HCT116 (cell line): Measurements from ENCODE around the gene NUBPL. TPM values are rescaled to one million over a fixed set of nuclear protein-coding genes. Genes with fewer than 3 reads are reported as not detected.

Experiments
- ATAC-seq: fragments of 200-7000 bp; cut with Tn5 transposase; 2 replicates; pipeline ENCODE4 v1.9.1; 2020; ENCODE audit warnings: mild to moderate bottlenecking, moderate library complexity
- BruUV-seq: library from RNA; stranded (reverse); fragments of 400-500 nt; replicated peaks from 2 replicates; lab custom pipeline; 2021; lab: Mats Ljungman, UMichigan
- CTCF ChIA-PET: fragments of 300-600 bp; sonication (Branson Sonifier 250); formaldehyde crosslinking; loops from one replicate; lab custom pipeline; 2021; ENCODE audit warnings: antibody characterized with exemption; lab: Charles Lee
- POLR2A ChIA-PET: fragments of 300-600, 350-600 bp; sonication (Branson Sonifier 250); formaldehyde crosslinking; loops from one replicate; lab custom pipeline; 2021; ENCODE audit warnings: antibody characterized with exemption; lab: Charles Lee
- RAD21 ChIA-PET, 2 experiments: fragments of 300-600 bp; sonication (Branson Sonifier 250); formaldehyde crosslinking; loops; one replicate each; lab custom pipeline; 2023; ENCODE audit warnings: low total read pairs in 2 of 2; ENCODE audit not compliant: uncharacterized antibody in 2 of 2, unreplicated experiment in 2 of 2, low non-redundant PET in 1 of 2; lab: Charles Lee
- DNase-seq: peaks from one replicate; pipeline ENCODE4 v3.0.0-alpha.2; 2010; ENCODE audit warnings: low read depth, low spot score
- H2AFZ ChIP-seq: fragments of 200-600 bp; shearing (Covaris generic), sonication (generic); 2 replicates; pipeline ENCODE4 v1.6.1; 2017; ENCODE audit warnings: low read depth, mixed run types, mixed read lengths, antibody characterized with exemption, low read length; ENCODE audit not compliant: poor library complexity, severe bottlenecking
- H3K27ac ChIP-seq: 2 replicates; pipeline ENCODE4 v1.5.1; 2012; ENCODE audit warnings: low read depth, low read length
- H3K27me3 ChIP-seq: fragments of 200-600 bp; sonication (generic); 2 replicates; pipeline ENCODE4 v1.6.1; 2016; ENCODE audit warnings: mixed run types, low read length, mixed read lengths; ENCODE audit not compliant: insufficient read depth
- H3K36me3 ChIP-seq, 2 experiments: fragments of 200-500 bp in 1 of 2; fragments of 200-600 bp in 1 of 2; sonication (Bioruptor generic) in 1 of 2; sonication (generic) in 1 of 2; 2 replicates each; pipeline versions ENCODE4 v1.5.1 to v1.6.1; 2014 to 2016; ENCODE audit warnings: low read length in 2 of 2, inconsistent platforms in 1 of 2, mixed read lengths in 1 of 2, mixed run types in 1 of 2; ENCODE audit not compliant: insufficient read depth in 2 of 2, control insufficient read depth in 1 of 2
- H3K4me1 ChIP-seq, 2 experiments: fragments of 200-600 bp in 1 of 2; sonication (generic) in 1 of 2; 2 replicates each; pipeline versions ENCODE4 v1.5.1 to v1.6.1; 2012 to 2017; ENCODE audit warnings: low read length in 2 of 2, inconsistent platforms in 1 of 2, mild to moderate bottlenecking in 1 of 2, mixed read lengths in 1 of 2, mixed run types in 1 of 2, moderate library complexity in 1 of 2; ENCODE audit not compliant: insufficient read depth in 2 of 2, control insufficient read depth in 1 of 2
- H3K4me2 ChIP-seq: fragments of 200-600 bp; sonication (generic); 2 replicates; pipeline ENCODE4 v1.6.1; 2017; ENCODE audit warnings: mixed run types, low read length, mixed read lengths
- H3K4me3 ChIP-seq, 2 experiments: fragments of 200-600 bp in 1 of 2; sonication (generic) in 1 of 2; replicated peaks in 1 of 2; 2 replicates each; pipeline ENCODE4 v1.5.1; 2011 to 2016; ENCODE audit warnings: low read length in 2 of 2, control low read depth in 1 of 2, low read depth in 1 of 2, mild to moderate bottlenecking in 1 of 2, mixed read lengths in 1 of 2, mixed run types in 1 of 2
- H3K79me2 ChIP-seq: fragments of 200-600 bp; sonication (generic); 2 replicates; pipeline ENCODE4 v1.6.1; 2017; ENCODE audit warnings: mild to moderate bottlenecking, mixed run types, low read length, moderate library complexity, mixed read lengths; ENCODE audit not compliant: insufficient read depth
- H3K9ac ChIP-seq: fragments of 200-600 bp; sonication (generic); 2 replicates; pipeline ENCODE4 v1.6.1; 2016; ENCODE audit warnings: low read length, mixed read lengths
- H3K9me2 ChIP-seq: fragments of 200-600 bp; sonication (generic), shearing (Covaris generic); 2 replicates; pipeline ENCODE4 v1.6.1; 2017; ENCODE audit warnings: mixed run types, mild to moderate bottlenecking, moderate library complexity; ENCODE audit not compliant: insufficient read depth
- H3K9me3 ChIP-seq, 2 experiments: fragments of 200-500 bp in 1 of 2; fragments of 200-600 bp in 1 of 2; sonication (Bioruptor generic) in 1 of 2; sonication (generic) in 1 of 2; 2 replicates each; pipeline ENCODE4 v1.6.1; 2014 to 2017; ENCODE audit warnings: low read length in 2 of 2, mixed read lengths in 2 of 2, inconsistent platforms in 1 of 2, low read depth in 1 of 2, mild to moderate bottlenecking in 1 of 2, mixed run types in 1 of 2, moderate library complexity in 1 of 2; ENCODE audit not compliant: control insufficient read depth in 1 of 2, insufficient read depth in 1 of 2
- H4K20me1 ChIP-seq: fragments of 200-600 bp; sonication (generic), shearing (Covaris generic); 2 replicates; pipeline ENCODE4 v1.6.1; 2017; ENCODE audit warnings: mixed run types, mild to moderate bottlenecking, moderate library complexity; ENCODE audit not compliant: insufficient read depth
- CBX3 ChIP-seq: IDR thresholded peaks from 2 replicates; pipeline ENCODE4 v1.6.1; 2012; ENCODE audit warnings: low read depth
- CEBPB ChIP-seq: IDR thresholded peaks from 2 replicates; pipeline ENCODE4 v1.6.1; 2012; ENCODE audit warnings: low read depth
- ELF1 ChIP-seq: IDR thresholded peaks from 2 replicates; pipeline ENCODE4 v1.6.1; 2012; ENCODE audit warnings: low read depth, borderline replicate concordance
- EZH2 ChIP-seq: fragments of 200-600 bp; sonication (generic); IDR thresholded peaks from 2 replicates; pipeline ENCODE4 v1.6.1; 2017; ENCODE audit warnings: antibody characterized with exemption, mixed run types
- EZH2phosphoT487 ChIP-seq: fragments of 200-600 bp; IDR thresholded peaks from 2 replicates; pipeline ENCODE4 v1.6.1; 2018; ENCODE audit warnings: antibody characterized with exemption, borderline replicate concordance
- FOSL1 ChIP-seq: IDR thresholded peaks from 2 replicates; pipeline ENCODE4 v1.6.1; 2012; ENCODE audit warnings: low read depth
- JUND ChIP-seq: IDR thresholded peaks from 2 replicates; pipeline ENCODE4 v1.6.1; 2012
- POLR2A ChIP-seq: IDR thresholded peaks from 2 replicates; pipeline ENCODE4 v1.7.0; 2011; ENCODE audit warnings: borderline replicate concordance; ENCODE audit not compliant: insufficient read depth, insufficient read length; ENCODE audit errors: extremely low read depth
- POLR2AphosphoS5 ChIP-seq: IDR thresholded peaks from 2 replicates; pipeline ENCODE4 v1.6.1; 2011; ENCODE audit warnings: mild to moderate bottlenecking, low read depth, low read length, moderate library complexity
- RAD21 ChIP-seq: IDR thresholded peaks from 2 replicates; pipeline ENCODE4 v1.6.1; 2012; ENCODE audit warnings: low read depth, mild to moderate bottlenecking
- TCF7L2 ChIP-seq: IDR thresholded peaks from 2 replicates; pipeline ENCODE4 v1.7.0; 2011; ENCODE audit warnings: borderline replicate concordance, inconsistent platforms; ENCODE audit not compliant: insufficient read depth, insufficient read length; ENCODE audit errors: extremely low read depth
- ZFX ChIP-seq: fragments of 450-650 bp; IDR thresholded peaks from 2 replicates; pipeline ENCODE4 v1.6.1; 2017
- ZNF274 ChIP-seq: fragments of 200-500 bp; sonication (Bioruptor generic); IDR thresholded peaks from 2 replicates; pipeline ENCODE4 v1.6.1; 2014; ENCODE audit warnings: mild to moderate bottlenecking, low read depth, low read length, inconsistent platforms
- intact Hi-C: fragments of 100-400 bp; cut with micrococcal nuclease; formaldehyde crosslinking; loops from 2 replicates; pipeline ENCODE4 v1.10.0; 2022
- total RNA-seq: library from RNA; stranded (reverse); gene quantifications from one replicate; pipeline ENCODE4 v1.2.1, GENCODE V29; 2021; ENCODE audit not compliant: unreplicated experiment
- TF ChIP-seq, protein P1 (sequence below): IDR thresholded peaks from 2 replicates; pipeline ENCODE4 v1.6.1; 2012
- TF ChIP-seq, protein P2 (sequence below): IDR thresholded peaks from 2 replicates; pipeline ENCODE4 v1.6.1; 2012; ENCODE audit warnings: low read depth
- TF ChIP-seq, protein P3 (sequence below): IDR thresholded peaks from 2 replicates; pipeline ENCODE4 v1.6.1; 2012
- TF ChIP-seq, protein P4 (sequence below), 3 experiments: fragments of 200-600 bp in 1 of 3; sonication (generic) in 1 of 3; IDR thresholded peaks in 2 of 3; conservative IDR thresholded peaks in 1 of 3; 2 replicates each; pipeline ENCODE4 v1.5.1; 2012 to 2017; ENCODE audit warnings: low read depth in 2 of 3, low read length in 2 of 3, antibody characterized with exemption in 1 of 3, borderline replicate concordance in 1 of 3, control low read depth in 1 of 3, mild to moderate bottlenecking in 1 of 3, mixed read lengths in 1 of 3, mixed run types in 1 of 3, moderate library complexity in 1 of 3; ENCODE audit not compliant: insufficient read depth in 1 of 3
- TF ChIP-seq, protein P5 (sequence below): IDR thresholded peaks from 2 replicates; pipeline ENCODE4 v1.6.1; 2011; ENCODE audit warnings: mild to moderate bottlenecking, low read length, moderate library complexity; ENCODE audit not compliant: insufficient replicate concordance; ENCODE audit errors: extremely low read depth

NUBPL gene
- total RNA-seq, 1 experiment from 2014 or later = 11.3 TPM

DNA sequence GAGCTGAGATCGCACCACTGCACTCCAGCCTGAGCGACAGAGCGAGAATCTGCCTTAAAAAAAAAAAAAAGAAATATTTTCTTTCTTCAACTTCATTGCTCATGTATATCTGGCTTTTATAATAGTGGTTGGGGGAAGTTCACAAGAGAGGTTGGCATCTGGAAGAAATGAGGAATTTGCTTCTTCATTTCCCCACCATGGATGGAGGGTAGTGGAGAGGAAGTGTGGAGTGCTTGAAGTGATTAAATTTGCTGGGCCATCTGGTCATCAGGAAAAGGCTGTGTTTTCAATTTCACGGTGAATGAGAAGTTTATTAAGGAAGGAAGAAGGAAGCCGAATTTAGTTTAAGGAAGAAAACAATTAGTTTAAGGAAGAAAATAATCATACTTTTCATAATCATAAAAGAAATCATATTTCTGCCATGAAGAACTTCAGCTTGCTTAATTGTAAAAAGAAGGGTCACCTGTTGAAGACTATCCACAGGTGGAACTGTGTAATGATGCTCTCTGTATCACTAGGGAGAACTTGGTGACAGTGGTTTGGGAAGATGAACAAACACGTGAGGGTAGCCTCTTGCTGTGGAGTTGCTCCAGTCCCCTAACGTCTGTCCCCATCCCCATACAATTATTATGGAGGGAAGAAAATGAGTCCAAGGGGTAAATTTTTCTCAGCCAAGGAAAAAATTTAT, 318.6 kb downstream of the NUBPL start:
- TF ChIP-seq TCF7L2 = no peak
- TF ChIP-seq, protein P1, sequence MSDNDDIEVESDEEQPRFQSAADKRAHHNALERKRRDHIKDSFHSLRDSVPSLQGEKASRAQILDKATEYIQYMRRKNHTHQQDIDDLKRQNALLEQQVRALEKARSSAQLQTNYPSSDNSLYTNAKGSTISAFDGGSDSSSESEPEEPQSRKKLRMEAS = no peak
- TF ChIP-seq, protein P2, sequence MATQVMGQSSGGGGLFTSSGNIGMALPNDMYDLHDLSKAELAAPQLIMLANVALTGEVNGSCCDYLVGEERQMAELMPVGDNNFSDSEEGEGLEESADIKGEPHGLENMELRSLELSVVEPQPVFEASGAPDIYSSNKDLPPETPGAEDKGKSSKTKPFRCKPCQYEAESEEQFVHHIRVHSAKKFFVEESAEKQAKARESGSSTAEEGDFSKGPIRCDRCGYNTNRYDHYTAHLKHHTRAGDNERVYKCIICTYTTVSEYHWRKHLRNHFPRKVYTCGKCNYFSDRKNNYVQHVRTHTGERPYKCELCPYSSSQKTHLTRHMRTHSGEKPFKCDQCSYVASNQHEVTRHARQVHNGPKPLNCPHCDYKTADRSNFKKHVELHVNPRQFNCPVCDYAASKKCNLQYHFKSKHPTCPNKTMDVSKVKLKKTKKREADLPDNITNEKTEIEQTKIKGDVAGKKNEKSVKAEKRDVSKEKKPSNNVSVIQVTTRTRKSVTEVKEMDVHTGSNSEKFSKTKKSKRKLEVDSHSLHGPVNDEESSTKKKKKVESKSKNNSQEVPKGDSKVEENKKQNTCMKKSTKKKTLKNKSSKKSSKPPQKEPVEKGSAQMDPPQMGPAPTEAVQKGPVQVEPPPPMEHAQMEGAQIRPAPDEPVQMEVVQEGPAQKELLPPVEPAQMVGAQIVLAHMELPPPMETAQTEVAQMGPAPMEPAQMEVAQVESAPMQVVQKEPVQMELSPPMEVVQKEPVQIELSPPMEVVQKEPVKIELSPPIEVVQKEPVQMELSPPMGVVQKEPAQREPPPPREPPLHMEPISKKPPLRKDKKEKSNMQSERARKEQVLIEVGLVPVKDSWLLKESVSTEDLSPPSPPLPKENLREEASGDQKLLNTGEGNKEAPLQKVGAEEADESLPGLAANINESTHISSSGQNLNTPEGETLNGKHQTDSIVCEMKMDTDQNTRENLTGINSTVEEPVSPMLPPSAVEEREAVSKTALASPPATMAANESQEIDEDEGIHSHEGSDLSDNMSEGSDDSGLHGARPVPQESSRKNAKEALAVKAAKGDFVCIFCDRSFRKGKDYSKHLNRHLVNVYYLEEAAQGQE = no peak
- TF ChIP-seq, protein P3, sequence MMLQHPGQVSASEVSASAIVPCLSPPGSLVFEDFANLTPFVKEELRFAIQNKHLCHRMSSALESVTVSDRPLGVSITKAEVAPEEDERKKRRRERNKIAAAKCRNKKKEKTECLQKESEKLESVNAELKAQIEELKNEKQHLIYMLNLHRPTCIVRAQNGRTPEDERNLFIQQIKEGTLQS = no peak
- no peak for TF ChIP-seq CBX3
- no peak for TF ChIP-seq CEBPB
- no peak for TF ChIP-seq ELF1
- TF ChIP-seq, protein P4, sequence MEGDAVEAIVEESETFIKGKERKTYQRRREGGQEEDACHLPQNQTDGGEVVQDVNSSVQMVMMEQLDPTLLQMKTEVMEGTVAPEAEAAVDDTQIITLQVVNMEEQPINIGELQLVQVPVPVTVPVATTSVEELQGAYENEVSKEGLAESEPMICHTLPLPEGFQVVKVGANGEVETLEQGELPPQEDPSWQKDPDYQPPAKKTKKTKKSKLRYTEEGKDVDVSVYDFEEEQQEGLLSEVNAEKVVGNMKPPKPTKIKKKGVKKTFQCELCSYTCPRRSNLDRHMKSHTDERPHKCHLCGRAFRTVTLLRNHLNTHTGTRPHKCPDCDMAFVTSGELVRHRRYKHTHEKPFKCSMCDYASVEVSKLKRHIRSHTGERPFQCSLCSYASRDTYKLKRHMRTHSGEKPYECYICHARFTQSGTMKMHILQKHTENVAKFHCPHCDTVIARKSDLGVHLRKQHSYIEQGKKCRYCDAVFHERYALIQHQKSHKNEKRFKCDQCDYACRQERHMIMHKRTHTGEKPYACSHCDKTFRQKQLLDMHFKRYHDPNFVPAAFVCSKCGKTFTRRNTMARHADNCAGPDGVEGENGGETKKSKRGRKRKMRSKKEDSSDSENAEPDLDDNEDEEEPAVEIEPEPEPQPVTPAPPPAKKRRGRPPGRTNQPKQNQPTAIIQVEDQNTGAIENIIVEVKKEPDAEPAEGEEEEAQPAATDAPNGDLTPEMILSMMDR (IDR thresholded peaks at IDR 0.05 in 2 of 3, conservative IDR thresholded peaks at IDR 0.05 in 1 of 3; ENCODE audit: borderline replicate concordance in 1 of 3, insufficient read depth in 1 of 3, low read depth in 2 of 3, low read length in 2 of 3) = no peak
- no peak for TF ChIP-seq RAD21
- TF ChIP-seq ZFX = no peak
- no peak for TF ChIP-seq ZNF274
- no peak for TF ChIP-seq FOSL1
- no peak for TF ChIP-seq JUND
- no peak for TF ChIP-seq EZH2phosphoT487
- no peak for TF ChIP-seq EZH2
- TF ChIP-seq, protein P5, sequence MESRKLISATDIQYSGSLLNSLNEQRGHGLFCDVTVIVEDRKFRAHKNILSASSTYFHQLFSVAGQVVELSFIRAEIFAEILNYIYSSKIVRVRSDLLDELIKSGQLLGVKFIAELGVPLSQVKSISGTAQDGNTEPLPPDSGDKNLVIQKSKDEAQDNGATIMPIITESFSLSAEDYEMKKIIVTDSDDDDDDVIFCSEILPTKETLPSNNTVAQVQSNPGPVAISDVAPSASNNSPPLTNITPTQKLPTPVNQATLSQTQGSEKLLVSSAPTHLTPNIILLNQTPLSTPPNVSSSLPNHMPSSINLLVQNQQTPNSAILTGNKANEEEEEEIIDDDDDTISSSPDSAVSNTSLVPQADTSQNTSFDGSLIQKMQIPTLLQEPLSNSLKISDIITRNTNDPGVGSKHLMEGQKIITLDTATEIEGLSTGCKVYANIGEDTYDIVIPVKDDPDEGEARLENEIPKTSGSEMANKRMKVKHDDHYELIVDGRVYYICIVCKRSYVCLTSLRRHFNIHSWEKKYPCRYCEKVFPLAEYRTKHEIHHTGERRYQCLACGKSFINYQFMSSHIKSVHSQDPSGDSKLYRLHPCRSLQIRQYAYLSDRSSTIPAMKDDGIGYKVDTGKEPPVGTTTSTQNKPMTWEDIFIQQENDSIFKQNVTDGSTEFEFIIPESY = no peak
- TF ChIP-seq POLR2A = no peak
- TF ChIP-seq POLR2AphosphoS5 = no peak
- no peak overlapping the region for H3K4me2 ChIP-seq
- no peaks in the 10 kb centered on the region for H3K36me3 ChIP-seq
- H3K27me3 ChIP-seq = no peaks in the 10 kb centered on the region
- ATAC-seq (no peak), DNase-seq (no peak)
- intact Hi-C loops = no loop called here
- POLR2A ChIA-PET = no interaction called here
- H3K27ac ChIP-seq = no peak overlapping the region
- H3K9ac ChIP-seq = no peak overlapping the region
- peaks cover 0 to 19% of the 10 kb centered on the region in 2 experiments; a peak in 3 of 4 replicates for H3K4me1 ChIP-seq
- no peaks in the 10 kb centered on the region for H3K79me2 ChIP-seq
- H3K4me3 ChIP-seq = no peak overlapping the region
- H2AFZ ChIP-seq = no peak overlapping the region
- CTCF ChIA-PET = no interaction called here
- BruUV-seq = no TSS peak
- no peaks in the 10 kb centered on the region for H3K9me2 ChIP-seq
- RAD21 ChIA-PET = no interaction called here
- H4K20me1 ChIP-seq = no peaks in the 10 kb centered on the region
- H3K9me3 ChIP-seq = no peaks in the 10 kb centered on the region
